ENCODE results near the gene PLD4.
"Not testable (repeated sequence)": the region's sequence is repeated elsewhere in the genome, so short reads cannot be mapped to it uniquely, and the experiment has no call there.

The PLD4 gene

GRCh38 chr14:104898870-104899510 is 25.7 kb upstream of the PLD4 start:
- peak; percentile 0 for DNase-seq

GRCh38 chr14:104899781-104900180 is 24.9 kb upstream of the PLD4 start:
- no peak for DNase-seq

- peak; percentile 0 for DNase-seq
Measured at GRCh38 chr14:104900639-104901512, 23.8 kb upstream of the PLD4 start.

DNA sequence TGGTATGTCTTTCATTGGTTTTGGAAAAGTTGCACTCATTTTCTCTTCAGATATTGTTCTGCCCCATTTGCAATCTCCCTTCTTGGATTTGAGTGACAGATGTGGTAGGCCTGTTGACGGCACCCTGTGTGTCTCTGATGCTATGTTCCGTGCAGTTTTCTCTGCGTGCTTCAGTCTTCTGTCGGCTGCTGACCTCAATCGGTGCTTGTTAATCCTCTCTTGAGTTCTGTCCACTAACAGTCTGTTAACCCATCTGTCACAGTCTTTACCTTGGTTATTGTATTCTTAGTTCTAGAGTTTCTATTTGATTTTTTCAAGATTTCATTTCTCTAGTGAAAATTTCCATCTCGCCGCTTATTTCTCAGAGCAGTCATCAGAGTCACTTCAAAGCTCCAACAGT is 20.7 kb upstream of the PLD4 start:
- no peak for DNase-seq

GRCh38 chr14:104904650-104905578 is 19.8 kb upstream of the PLD4 start:
- DNase-seq = not testable (repeated sequence)

DNA sequence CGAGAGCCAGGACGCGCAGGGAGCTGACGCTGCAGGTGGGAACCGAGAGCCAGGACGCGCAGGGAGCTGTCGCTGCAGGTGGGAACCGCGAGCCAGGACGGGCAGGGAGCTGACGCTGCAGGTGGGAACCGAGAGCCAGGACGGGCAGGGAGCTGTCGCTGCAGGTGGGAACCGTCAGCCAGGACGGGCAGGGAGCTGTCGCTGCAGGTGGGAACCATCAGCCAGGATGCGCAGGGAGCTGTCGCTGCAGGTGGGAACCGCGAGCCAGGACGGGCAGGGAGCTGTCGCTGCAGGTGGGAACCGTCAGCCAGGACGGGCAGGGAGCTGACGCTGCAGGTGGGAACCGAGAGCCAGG is 19.1 kb upstream of the PLD4 start:
- DNase-seq = not testable (repeated sequence)

DNA sequence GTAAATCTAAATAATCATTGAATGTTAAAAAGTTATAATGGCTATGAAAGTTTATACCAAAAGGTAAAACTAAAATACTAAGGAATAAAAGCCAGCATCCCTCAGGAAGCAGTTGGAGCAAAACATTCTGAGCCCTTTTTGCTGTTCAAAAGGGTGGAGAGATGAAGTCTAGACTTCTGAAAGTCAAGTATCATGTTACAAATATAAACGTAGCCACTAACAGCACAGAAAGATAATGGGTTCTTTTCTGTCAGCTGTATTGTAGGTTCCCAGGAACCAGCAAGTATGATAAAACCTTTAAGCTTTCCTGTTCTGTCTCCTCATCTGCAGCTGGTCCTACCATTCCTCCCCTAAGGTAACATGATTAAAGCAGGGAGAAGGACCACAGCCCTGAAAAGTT is 16.4 kb upstream of the PLD4 start:
- no peak for DNase-seq

GRCh38 chr14:104912053-104912452 is 12.6 kb upstream of the PLD4 start:
- no peak for DNase-seq

DNA sequence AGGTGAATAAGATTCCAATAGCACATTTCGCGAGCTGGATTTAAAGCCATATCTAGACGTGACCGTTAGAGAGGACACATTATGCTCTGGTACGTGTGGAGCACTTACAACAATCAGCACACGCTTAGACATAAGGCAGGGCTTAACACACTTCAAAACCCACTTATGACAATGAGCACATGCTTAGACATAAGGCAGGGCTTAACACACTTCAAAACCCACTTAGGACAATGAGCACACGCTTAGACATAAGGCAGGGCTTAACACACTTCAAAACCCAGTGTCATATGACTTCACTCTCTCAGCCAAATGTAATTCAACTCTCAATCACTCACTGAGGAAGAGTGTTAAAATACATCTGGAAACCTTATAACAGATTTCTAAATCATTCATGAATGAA is 11.2 kb upstream of the PLD4 start:
- no peak for DNase-seq

DNA sequence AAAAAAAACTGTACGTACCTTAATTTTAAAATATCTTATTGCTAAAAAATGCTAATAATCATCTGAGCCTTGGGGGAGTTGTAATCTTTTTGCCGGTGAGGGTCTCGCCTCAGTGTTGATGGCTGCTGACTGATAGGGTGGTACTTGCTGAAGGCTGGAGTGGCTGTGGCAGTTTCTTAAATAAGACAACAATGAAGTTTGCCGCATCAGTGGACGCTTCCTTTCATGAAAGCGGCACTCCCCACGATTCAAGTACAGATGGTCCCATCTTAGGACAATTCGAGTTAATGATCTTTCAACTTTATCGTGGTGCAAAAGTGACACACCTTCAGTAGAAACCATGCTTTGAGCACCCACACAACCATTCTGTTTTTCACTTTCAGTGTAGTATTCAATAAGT is 7.6 kb upstream of the PLD4 start:
- DNase-seq = no peak

DNA sequence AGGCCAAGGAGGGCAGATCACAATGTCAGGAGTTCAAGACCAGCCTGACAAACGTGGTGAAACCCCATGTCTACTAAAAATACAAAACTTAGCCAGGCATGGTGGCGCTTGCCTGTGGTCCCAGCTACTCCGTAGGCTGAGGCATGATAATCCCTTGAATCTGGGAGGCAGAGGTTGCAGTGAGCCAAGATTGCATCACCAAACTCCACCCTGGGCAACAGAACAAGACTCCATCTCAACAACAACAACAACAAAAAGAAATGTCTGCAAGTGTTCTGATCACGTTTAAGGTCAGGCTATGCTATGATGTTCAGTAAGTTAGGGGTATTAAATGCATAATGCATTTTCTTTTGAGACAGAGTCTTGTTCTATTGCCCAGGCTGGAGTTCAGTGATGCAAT is 6.7 kb upstream of the PLD4 start:
- DNase-seq = no peak

DNA sequence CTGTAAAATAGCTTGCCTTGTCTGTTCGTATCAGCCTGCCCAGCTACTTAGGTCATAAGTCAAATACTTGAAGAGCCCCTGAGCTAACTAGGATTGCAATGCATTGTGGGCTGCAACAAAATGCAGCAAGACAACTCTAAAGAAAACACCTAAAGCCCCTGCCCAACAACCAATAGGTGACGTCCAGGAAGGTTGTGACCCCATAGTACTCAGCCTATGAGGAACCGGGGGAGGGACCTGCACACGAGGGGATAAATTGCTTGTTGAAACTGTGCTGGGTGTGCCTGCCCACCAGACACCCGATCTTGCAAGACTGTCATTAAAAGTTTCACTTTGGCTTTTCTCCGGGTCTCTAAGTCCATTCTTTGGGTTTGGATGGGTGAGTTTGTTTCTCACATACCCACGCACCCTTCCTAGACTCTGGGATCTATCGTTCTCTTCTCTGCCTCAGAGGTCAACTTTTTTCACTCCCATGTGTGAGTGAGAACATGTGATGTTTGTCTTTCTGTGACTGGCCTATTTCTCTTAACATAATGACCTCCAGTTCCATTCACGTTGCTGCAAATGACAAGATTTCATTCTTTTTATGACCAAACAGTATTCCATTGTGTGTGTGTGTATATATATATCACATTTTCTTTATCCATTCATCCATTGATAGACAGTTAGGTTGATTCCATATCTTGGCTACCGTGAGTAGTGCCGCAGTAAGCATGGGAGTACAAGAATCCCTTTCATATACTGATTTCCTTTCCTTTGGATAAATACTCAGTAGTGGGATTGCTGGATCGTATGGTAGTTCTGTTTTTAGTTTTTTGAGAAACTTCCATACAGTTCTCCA is 5.3 kb upstream of the PLD4 start:
- not testable (repeated sequence) for DNase-seq

DNA sequence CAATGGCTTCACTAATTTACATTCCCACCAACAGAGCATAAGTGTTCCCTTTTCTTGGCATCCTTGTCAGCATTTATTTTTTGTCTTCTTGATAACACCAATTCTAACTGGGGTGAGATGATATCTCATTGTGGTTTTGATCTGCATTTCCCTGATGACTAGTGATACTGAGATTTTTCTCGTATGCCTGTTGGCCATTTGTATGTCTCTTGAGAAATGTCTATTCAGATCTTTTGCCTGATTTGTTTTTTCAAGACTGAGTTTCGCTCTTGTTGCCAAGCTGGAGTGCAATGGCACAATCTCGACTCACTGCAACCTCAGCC is 4.7 kb upstream of the PLD4 start:
- DNase-seq = no peak

GRCh38 chr14:104923640-104924420 is 849 bp upstream of the PLD4 start:
- no peak for DNase-seq

GRCh38 chr14:104925214-104925854 is 655 bp downstream of the PLD4 start:
- DNase-seq = no peak

GRCh38 chr14:104925855-104926609 is 1.4 kb downstream of the PLD4 start:
- peak; percentile 33 for DNase-seq

DNA sequence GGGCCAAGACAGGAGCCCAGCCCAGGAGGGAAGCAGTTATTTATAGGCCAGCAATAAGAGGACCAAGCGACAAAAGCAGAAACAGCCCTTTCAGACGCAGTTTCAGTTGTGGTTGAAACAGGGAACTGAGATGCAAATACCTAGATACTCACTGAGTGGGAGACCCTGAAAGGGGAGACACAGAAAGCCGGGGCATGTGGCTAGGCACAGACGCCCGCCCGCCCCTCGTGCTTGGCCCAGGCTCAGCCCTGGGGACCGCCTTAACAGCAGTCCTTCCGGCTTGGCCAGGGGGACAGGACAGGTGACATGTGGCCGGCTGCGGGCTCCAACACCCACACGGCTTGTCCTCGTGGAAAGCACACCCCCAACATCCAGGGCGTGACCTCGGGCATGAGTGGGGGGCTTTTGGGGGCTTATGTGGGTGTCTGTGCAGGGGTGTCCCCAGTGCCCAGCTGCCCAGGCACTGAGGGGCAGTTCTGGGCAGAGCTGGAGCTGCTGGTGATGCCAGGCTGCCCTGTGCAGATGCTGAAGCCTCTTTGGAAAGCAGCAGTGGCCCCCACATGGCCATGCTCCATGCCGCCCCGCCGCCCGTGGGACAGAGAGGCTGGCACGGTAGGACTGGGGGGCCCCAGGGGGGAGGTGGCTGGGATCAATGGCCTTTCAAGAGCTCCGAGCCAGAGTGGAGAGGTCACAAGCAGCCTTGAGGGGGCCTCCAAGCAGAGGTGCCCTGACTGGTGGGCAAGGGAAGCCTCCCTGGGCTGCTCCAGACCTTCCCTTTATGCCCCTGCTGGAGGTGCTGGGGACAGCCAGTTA is 2.1 kb downstream of the PLD4 start:
- no peak for DNase-seq

- DNase-seq = no peak
Measured at GRCh38 chr14:104927432-104927816, 2.7 kb downstream of the PLD4 start.

- no peak for DNase-seq
Measured at GRCh38 chr14:104927901-104928300, 3.2 kb downstream of the PLD4 start.

All from NCI-H226 (cell line).